ENCODE results near the gene LYRM9. TPM values are rescaled to one million over a fixed set of nuclear protein-coding genes. Genes with fewer than 3 reads are reported as not detected.
"Not testable (repeated sequence)": the region's sequence is repeated elsewhere in the genome, so short reads cannot be mapped to it uniquely, and the experiment has no call there.

The LYRM9 gene
- total RNA-seq, 5 donors from 2014 or later (not counting 1 experiment from before 2014, with no cell fraction given) = 11.7 to 19.2 (median 14.2) TPM

DNA sequence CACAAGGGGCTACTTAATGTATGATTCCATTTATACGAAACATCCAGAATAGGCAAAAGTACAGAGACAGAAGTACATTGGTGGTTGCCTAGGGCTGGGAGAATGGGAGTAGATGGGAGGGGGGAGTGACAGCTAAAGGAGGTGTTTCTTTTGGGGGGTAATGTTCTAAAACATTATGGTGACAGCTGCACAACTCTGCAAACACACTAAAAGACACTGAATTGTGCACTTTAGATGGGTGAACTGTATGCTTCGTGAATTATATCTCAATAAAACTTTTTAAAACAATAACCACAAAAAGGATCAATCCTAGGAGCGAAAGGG lies 661 bp downstream of the LYRM9 start:
- ChIA-PET POLR2A (interaction anchor here in 1 of 2 donors (1.4 kb wide), 1 partner anchor 443 kb away, joined by 3 read pairs; the partner anchor contains the start of genes IFT20 and TNFAIP1), CTCF (interaction anchor here in 1 of 2 donors (1.6 to 4.0 kb wide), 3 partner anchors 13 to 359 kb away, joined by 6 to 94 read pairs (median 6); no protein-coding TSS in a partner anchor)
- DNase-seq (no peak), ATAC-seq (replicated peaks in 1 of 4) (no peak)
- WGBS (ENCODE audit: insufficient coverage) = 55% methylated on average over 2 of the region's 3 CpGs
- peaks cover 17 to 28% (median 22%) of the 10 kb centered on the region in 3 donors for H3K4me1 Mint-ChIP-seq
- peaks cover 2 to 12% of the 10 kb centered on the region in 2 experiments for H3K4me1 ChIP-seq (ENCODE audit: control insufficient read depth in 1 of 2, extremely low read depth in 1 of 2, insufficient read depth in 2 of 2, low read length in 2 of 2)
- H3K27me3 ChIP-seq (replicated peaks in 1 of 2; ENCODE audit: control insufficient read depth in 2 of 2, extremely low read depth in 1 of 2, insufficient read depth in 2 of 2, low read length in 1 of 2) = peaks cover 0 to 3% of the 10 kb centered on the region in 2 experiments
- H3K36me3 ChIP-seq (ENCODE audit: control insufficient read depth in 2 of 2, extremely low read depth in 1 of 2, insufficient read depth in 1 of 2, low read length in 1 of 2) = no peaks in the 10 kb centered on the region
- no peaks in the 10 kb centered on the region for H3K9me3 Mint-ChIP-seq
- peaks cover 4% of the 10 kb centered on the region for H3K36me3 Mint-ChIP-seq
- peak overlapping the region; percentile 62 to 77 for H3K4me3 ChIP-seq (ENCODE audit: control insufficient read depth in 1 of 2, extremely low read depth in 1 of 2, low read length in 1 of 2)
- H3K27me3 Mint-ChIP-seq = peaks cover 8 to 25% of the 10 kb centered on the region in 2 donors
- H3K27ac Mint-ChIP-seq = peak overlapping the region; percentile 78 to 81
- H3K4me3 Mint-ChIP-seq = peak overlapping the region; percentile 79 to 86 (median 80)
- no peaks in the 10 kb centered on the region for H3K9me3 ChIP-seq
- H3K27ac ChIP-seq (ENCODE audit: low read length) = peak overlapping the region; percentile 37

- Mint-ChIP-seq H3K27ac (no peak overlapping the region), H3K9me3 (no peaks in the 10 kb centered on the region), H3K27me3 (peaks cover 8 to 20% of the 10 kb centered on the region in 2 donors), H3K4me1 (peaks cover 17 to 28% (median 22%) of the 10 kb centered on the region in 3 donors), H3K4me3 (peak overlapping the region in 2 of 3 donors; percentile 79 to 80), H3K36me3 (peaks cover 4% of the 10 kb centered on the region)
- no peak for ATAC-seq (replicated peaks in 1 of 4)
- no peak overlapping the region for H3K4me3 ChIP-seq (ENCODE audit: control insufficient read depth in 1 of 2, extremely low read depth in 1 of 2, low read length in 1 of 2)
- no peak for DNase-seq
- no peaks in the 10 kb centered on the region for H3K9me3 ChIP-seq
- peaks cover 2 to 12% of the 10 kb centered on the region in 2 experiments for H3K4me1 ChIP-seq (ENCODE audit: control insufficient read depth in 1 of 2, extremely low read depth in 1 of 2, insufficient read depth in 2 of 2, low read length in 2 of 2)
- WGBS (ENCODE audit: insufficient coverage) = 100% methylated on average over 6 of the region's 9 CpGs
- no peaks in the 10 kb centered on the region for H3K36me3 ChIP-seq (ENCODE audit: control insufficient read depth in 2 of 2, extremely low read depth in 1 of 2, insufficient read depth in 1 of 2, low read length in 1 of 2)
- no peaks in the 10 kb centered on the region for H3K27me3 ChIP-seq (replicated peaks in 1 of 2; ENCODE audit: control insufficient read depth in 2 of 2, extremely low read depth in 1 of 2, insufficient read depth in 2 of 2, low read length in 1 of 2)
- CTCF ChIA-PET = interaction anchor here in 1 of 2 donors (0.5 to 4.0 kb wide), 2 partner anchors 85 to 621 kb away, joined by 4 to 94 read pairs; no protein-coding TSS in a partner anchor
- POLR2A ChIA-PET = interaction anchor here in 1 of 2 donors (0.6 kb wide), 1 partner anchor 13 kb away, joined by 3 read pairs; no protein-coding TSS in a partner anchor
- no peak overlapping the region for H3K27ac ChIP-seq (ENCODE audit: low read length)
These were observed 1.3 kb downstream of the LYRM9 start for GRCh38 chr17:27891841-27892240.

- peaks cover 4% of the 10 kb centered on the region for H3K36me3 Mint-ChIP-seq
- no peaks in the 10 kb centered on the region for H3K9me3 ChIP-seq
- H3K4me3 ChIP-seq (ENCODE audit: control insufficient read depth in 1 of 2, extremely low read depth in 1 of 2, low read length in 1 of 2) = no peak overlapping the region
- ATAC-seq (replicated peaks in 1 of 4) (no peak), DNase-seq (no peak)
- peaks cover 0 to 9% of the 10 kb centered on the region in 2 donors for H3K27me3 Mint-ChIP-seq
- CTCF ChIA-PET = interaction anchor here in 1 of 2 donors (1.3 kb wide), 1 partner anchor 84 kb away, joined by 4 read pairs; no protein-coding TSS in a partner anchor
- no peak overlapping the region for H3K4me3 Mint-ChIP-seq
- H3K4me1 ChIP-seq (ENCODE audit: control insufficient read depth in 1 of 2, extremely low read depth in 1 of 2, insufficient read depth in 2 of 2, low read length in 2 of 2) = peaks cover 2 to 12% of the 10 kb centered on the region in 2 experiments
- H3K27ac ChIP-seq (ENCODE audit: low read length) = no peak overlapping the region
- no peak overlapping the region for H3K27ac Mint-ChIP-seq
- H3K9me3 Mint-ChIP-seq = no peaks in the 10 kb centered on the region
- POLR2A ChIA-PET = interaction anchor here in 1 of 2 donors (0.7 kb wide), 1 partner anchor 84 kb away, joined by 3 read pairs; no protein-coding TSS in a partner anchor
- no peaks in the 10 kb centered on the region for H3K27me3 ChIP-seq (replicated peaks in 1 of 2; ENCODE audit: control insufficient read depth in 2 of 2, extremely low read depth in 1 of 2, insufficient read depth in 2 of 2, low read length in 1 of 2)
- WGBS (ENCODE audit: insufficient coverage) = 96% methylated on average over 3 of the region's 4 CpGs
- peaks cover 19 to 28% (median 22%) of the 10 kb centered on the region in 3 donors for H3K4me1 Mint-ChIP-seq
- no peaks in the 10 kb centered on the region for H3K36me3 ChIP-seq (ENCODE audit: control insufficient read depth in 2 of 2, extremely low read depth in 1 of 2, insufficient read depth in 1 of 2, low read length in 1 of 2)
These were observed 3.4 kb downstream of the LYRM9 start for GRCh38 chr17:27889711-27890251.

GRCh38 chr17:27888945-27889344 lies 4.2 kb downstream of the LYRM9 start:
- DNase-seq (no peak), ATAC-seq (replicated peaks in 1 of 4) (no peak)
- Histone ChIP-seq H3K9me3 (no peaks in the 10 kb centered on the region), H3K4me1 (ENCODE audit: control insufficient read depth in 1 of 2, extremely low read depth in 1 of 2, insufficient read depth in 2 of 2, low read length in 2 of 2) (peaks cover 2 to 12% of the 10 kb centered on the region in 2 experiments), H3K36me3 (ENCODE audit: control insufficient read depth in 2 of 2, extremely low read depth in 1 of 2, insufficient read depth in 1 of 2, low read length in 1 of 2) (no peaks in the 10 kb centered on the region), H3K27me3 (replicated peaks in 1 of 2; ENCODE audit: control insufficient read depth in 2 of 2, extremely low read depth in 1 of 2, insufficient read depth in 2 of 2, low read length in 1 of 2) (no peaks in the 10 kb centered on the region), H3K27ac (ENCODE audit: low read length) (no peak overlapping the region), H3K4me3 (ENCODE audit: control insufficient read depth in 1 of 2, extremely low read depth in 1 of 2, low read length in 1 of 2) (no peak overlapping the region)
- Mint-ChIP-seq H3K9me3 (no peaks in the 10 kb centered on the region), H3K27me3 (peaks cover 0 to 3% of the 10 kb centered on the region in 2 donors), H3K27ac (no peak overlapping the region), H3K4me1 (peaks cover 16 to 23% (median 19%) of the 10 kb centered on the region in 3 donors), H3K4me3 (no peak overlapping the region), H3K36me3 (peaks cover 4% of the 10 kb centered on the region)
- CTCF ChIA-PET = interaction anchor here in 1 of 2 donors (1.3 kb wide), 1 partner anchor 83 kb away, joined by 4 read pairs; no protein-coding TSS in a partner anchor
- 81% methylated on average over 6 of the region's 7 CpGs for WGBS (ENCODE audit: insufficient coverage)
- POLR2A ChIA-PET = interaction anchor here in 1 of 2 donors (0.7 kb wide), 1 partner anchor 83 kb away, joined by 3 read pairs; no protein-coding TSS in a partner anchor

DNA sequence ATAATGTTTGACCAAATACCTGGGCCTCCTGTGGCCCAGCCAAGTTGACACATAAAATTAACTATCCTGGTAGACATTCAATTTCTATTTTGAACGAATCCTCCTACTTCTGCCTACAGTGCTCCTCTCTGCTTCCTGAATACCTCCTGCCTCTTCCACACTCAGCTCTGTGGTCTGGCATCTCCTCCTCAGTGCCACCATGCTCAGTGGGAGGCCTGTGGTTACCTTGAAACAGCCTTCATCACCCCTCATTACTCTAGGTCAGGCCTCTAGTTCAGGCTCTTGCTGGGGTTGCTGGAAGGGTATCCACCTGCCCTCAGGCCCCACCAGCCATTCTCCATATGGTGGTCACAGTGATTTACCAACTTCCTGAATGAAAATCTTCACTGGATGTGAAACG lies 5.1 kb downstream of the LYRM9 start:
- Mint-ChIP-seq H3K9me3 (no peaks in the 10 kb centered on the region), H3K36me3 (peaks cover 4% of the 10 kb centered on the region), H3K27ac (no peak overlapping the region), H3K4me3 (no peak overlapping the region), H3K27me3 (no peaks in the 10 kb centered on the region), H3K4me1 (peaks cover 9 to 16% (median 12%) of the 10 kb centered on the region in 3 donors)
- Histone ChIP-seq H3K9me3 (no peaks in the 10 kb centered on the region), H3K4me1 (ENCODE audit: control insufficient read depth in 1 of 2, extremely low read depth in 1 of 2, insufficient read depth in 2 of 2, low read length in 2 of 2) (peaks cover 2 to 9% of the 10 kb centered on the region in 2 experiments), H3K27ac (ENCODE audit: low read length) (no peak overlapping the region), H3K27me3 (replicated peaks in 1 of 2; ENCODE audit: control insufficient read depth in 2 of 2, extremely low read depth in 1 of 2, insufficient read depth in 2 of 2, low read length in 1 of 2) (no peaks in the 10 kb centered on the region), H3K36me3 (ENCODE audit: control insufficient read depth in 2 of 2, extremely low read depth in 1 of 2, insufficient read depth in 1 of 2, low read length in 1 of 2) (no peaks in the 10 kb centered on the region), H3K4me3 (ENCODE audit: control insufficient read depth in 1 of 2, extremely low read depth in 1 of 2, low read length in 1 of 2) (no peak overlapping the region)
- WGBS (ENCODE audit: insufficient coverage) = 33% methylated on average over 1 of the region's 2 CpGs
- CTCF ChIA-PET = no interaction called here
- POLR2A ChIA-PET = no interaction called here
- ATAC-seq (replicated peaks in 1 of 4) (no peak), DNase-seq (no peak)

DNA sequence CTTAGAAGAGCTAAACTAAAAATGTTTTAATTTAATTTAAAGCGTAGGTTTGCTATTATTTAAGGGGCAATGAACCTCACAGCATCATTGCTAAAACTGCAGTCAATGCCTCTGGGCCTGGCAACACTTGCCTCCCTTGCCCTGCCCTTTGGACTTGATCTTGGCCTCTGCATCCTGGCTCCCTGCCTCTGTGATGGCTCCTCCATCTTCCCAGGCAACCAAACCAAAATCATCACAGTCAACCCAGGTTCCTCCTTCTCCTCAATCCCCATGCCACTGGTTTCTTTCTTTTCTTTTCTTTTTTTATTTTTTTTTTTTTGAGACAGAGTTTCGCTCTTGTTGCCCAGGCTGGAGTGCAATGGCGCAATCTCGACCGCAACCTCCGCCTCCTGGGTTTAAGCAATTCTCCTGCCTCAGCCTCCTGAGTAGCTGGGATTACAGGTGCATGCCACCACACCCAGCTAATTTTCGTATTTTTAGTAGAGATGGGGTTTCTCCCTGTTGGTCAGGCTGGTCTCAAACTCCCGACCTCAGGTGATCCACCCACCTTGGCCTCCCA lies 6.7 kb downstream of the LYRM9 start:
- not testable (repeated sequence) for H3K27ac Mint-ChIP-seq, H3K27me3 Mint-ChIP-seq

More for the DNA sequence above, 6.7 kb downstream of the LYRM9 start:
- CTCF ChIA-PET; H3K4me3 ChIP-seq (ENCODE audit: control insufficient read depth in 1 of 2, extremely low read depth in 1 of 2, low read length in 1 of 2); H3K36me3 Mint-ChIP-seq; ATAC-seq (replicated peaks in 1 of 4); H3K4me1 Mint-ChIP-seq; H3K9me3 Mint-ChIP-seq; POLR2A ChIA-PET; H3K4me3 Mint-ChIP-seq; H3K9me3 ChIP-seq; H3K27me3 ChIP-seq (replicated peaks in 1 of 2; ENCODE audit: control insufficient read depth in 2 of 2, extremely low read depth in 1 of 2, insufficient read depth in 2 of 2, low read length in 1 of 2); H3K4me1 ChIP-seq (ENCODE audit: control insufficient read depth in 1 of 2, extremely low read depth in 1 of 2, insufficient read depth in 2 of 2, low read length in 2 of 2); DNase-seq; H3K36me3 ChIP-seq (ENCODE audit: control insufficient read depth in 2 of 2, extremely low read depth in 1 of 2, insufficient read depth in 1 of 2, low read length in 1 of 2); H3K27ac ChIP-seq (ENCODE audit: low read length): not testable (repeated sequence)
- WGBS (ENCODE audit: insufficient coverage) = no CpG with 5 or more reads among the region's 8 CpGs

Data from T-cell (primary cell).